ENCODE results near the gene KPNA2. TPM values are rescaled to one million over a fixed set of nuclear protein-coding genes. Genes with fewer than 3 reads are reported as not detected.
"Not testable (repeated sequence)": the region's sequence is repeated elsewhere in the genome, so short reads cannot be mapped to it uniquely, and the experiment has no call there.

The KPNA2 gene
- total and polyA plus RNA-seq, 7 experiments from 2014 or later, result 8.4 to 161 (median 18.7) TPM

DNA sequence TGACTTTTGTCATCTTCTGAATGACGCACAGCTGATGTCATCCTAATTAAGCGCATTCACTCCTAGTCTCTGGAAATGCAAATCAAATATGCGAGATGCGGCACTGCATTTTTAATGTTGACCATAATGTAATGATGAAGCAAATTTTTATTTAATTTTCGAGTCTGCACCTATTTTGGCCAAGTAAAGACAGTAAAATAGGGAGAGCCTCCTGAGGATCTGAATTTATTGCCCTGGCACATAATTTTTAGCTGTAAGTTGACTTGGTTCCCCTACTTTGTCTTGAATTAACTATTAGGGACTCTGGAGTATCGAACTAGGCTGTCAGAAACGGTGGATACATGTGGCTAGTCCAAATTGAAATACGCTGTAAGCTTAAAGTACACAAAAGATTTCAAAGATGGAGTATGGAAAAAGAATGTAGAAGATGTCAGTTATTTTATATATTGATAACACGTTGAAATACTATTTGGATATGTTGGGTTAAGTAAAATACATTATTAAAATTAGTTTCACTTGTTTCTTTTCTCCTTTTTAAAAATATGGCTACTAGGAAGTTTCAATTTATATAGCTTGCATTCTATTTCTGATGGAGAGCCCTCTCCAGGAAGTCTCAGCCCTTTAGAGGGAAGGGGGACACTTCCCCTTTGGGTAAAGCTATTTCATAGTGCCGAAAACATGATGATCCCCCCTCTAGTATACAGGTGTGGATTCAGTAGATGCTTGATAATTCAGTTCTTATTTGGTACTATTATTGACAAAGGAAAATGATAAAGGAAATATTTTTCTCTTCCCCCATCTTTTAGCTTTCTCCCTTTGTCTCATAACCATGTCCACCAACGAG, 991 bp downstream of the KPNA2 start:
- H3K36me3 ChIP-seq (ENCODE audit: control insufficient read depth in 2 of 3, insufficient read depth in 3 of 3, low read length in 3 of 3), result peaks cover 0 to 32% (median 4%) of the 10 kb centered on the region in 3 experiments
- Mint-ChIP-seq H3K36me3 (peaks cover 0 to 15% (median 0%) of the 10 kb centered on the region in 5 donors), H3K4me3 (peak overlapping the region; percentile 83 to 97 (median 91)), H3K9me3 (peaks cover 0 to 5% (median 0%) of the 10 kb centered on the region in 11 donors), H3K4me1 (peaks cover 6 to 32% (median 15%) of the 10 kb centered on the region in 7 donors), H3K27me3 (peaks cover 0 to 3% (median 0%) of the 10 kb centered on the region in 5 donors), H3K27ac (peak overlapping the region; percentile 83 to 97 (median 92))
- H3K9me3 ChIP-seq (ENCODE audit: control insufficient read depth in 2 of 3, low read length in 3 of 3), result no peaks in the 10 kb centered on the region
- ChIA-PET CTCF (interaction anchor here (0.5 to 1.2 kb wide), 4 partner anchors 24 to 424 kb away, joined by 3 to 7 read pairs (median 4); no protein-coding TSS in a partner anchor), POLR2A (interaction anchor here (0.5 to 1.3 kb wide), 5 partner anchors 16 to 450 kb away, joined by 3 read pairs; partner anchors contain the start of gene AMZ2)
- peak overlapping the region; percentile 71 for H3K4me3 ChIP-seq (ENCODE audit: low read length)
- no peak for DNase-seq
- no peak for ATAC-seq
- H3K4me1 ChIP-seq (ENCODE audit: control insufficient read depth in 2 of 2, insufficient read depth in 2 of 2, low read length in 2 of 2), result peaks cover 8 to 16% of the 10 kb centered on the region in 2 donors
- no peaks in the 10 kb centered on the region for H3K27me3 ChIP-seq (ENCODE audit: control insufficient read depth in 2 of 2, insufficient read depth in 2 of 2, low read length in 2 of 2)
- intact Hi-C loops (cut with micrococcal nuclease), result loop anchor here (5.0 to 10.0 kb wide), 5 partner anchors 209 to 1376 kb away; partner anchors contain the start of genes BPTF (in 1 of the 2), HELZ (in 1 of the 2), MAP2K6 (in 1 of the 2) and PITPNC1 (in 1 of the 2)
- H3K27ac ChIP-seq (ENCODE audit: low read depth, low read length), result peak overlapping the region; percentile 91

DNA sequence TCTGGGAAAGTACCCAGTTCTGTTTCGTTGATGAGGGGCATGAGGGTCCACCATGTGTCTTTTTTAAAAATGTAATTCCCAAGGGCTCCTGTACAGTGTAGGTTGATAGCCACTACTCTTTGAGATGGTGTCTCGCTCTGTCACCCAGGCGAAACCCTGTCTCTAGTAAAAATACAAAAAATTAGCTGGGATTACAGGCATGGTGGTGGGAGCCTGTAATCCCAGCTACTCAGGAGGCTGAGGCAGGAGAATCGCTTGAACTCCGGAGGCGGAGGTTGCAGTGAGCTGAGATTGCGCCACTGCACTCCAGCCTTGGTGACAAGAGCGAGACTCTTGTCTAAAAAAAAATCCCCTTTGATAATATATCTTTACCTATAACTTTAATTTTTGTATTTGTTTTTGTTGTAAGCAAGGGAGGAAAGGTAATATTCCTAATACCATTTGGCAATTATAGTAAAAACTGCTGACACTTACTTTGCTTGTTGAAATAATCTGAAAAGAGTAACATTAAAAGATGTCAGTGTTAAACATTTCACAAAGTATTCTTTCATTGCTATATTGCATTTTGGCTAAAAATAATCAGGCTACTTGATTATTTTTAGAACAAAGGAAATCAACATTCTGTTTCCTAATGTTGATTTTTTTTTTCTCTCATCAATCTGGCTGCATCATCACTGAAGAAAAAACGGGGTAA, 11.8 kb downstream of the KPNA2 start:
- DNase-seq (no peak), ATAC-seq (no peak)
- intact Hi-C loops (cut with micrococcal nuclease), result no loop called here
- peaks cover 0 to 4% (median 0%) of the 10 kb centered on the region in 7 donors for H3K4me1 Mint-ChIP-seq
- no peaks in the 10 kb centered on the region for H3K27me3 ChIP-seq (ENCODE audit: control insufficient read depth in 2 of 2, insufficient read depth in 2 of 2, low read length in 2 of 2)
- no peak overlapping the region for H3K4me3 ChIP-seq (ENCODE audit: low read length)
- ChIA-PET CTCF (interaction anchor here (0.5 kb wide), 1 partner anchor 62 kb away, joined by 3 read pairs; no protein-coding TSS in a partner anchor), POLR2A (no interaction called here)
- no peak overlapping the region for H3K27ac ChIP-seq (ENCODE audit: low read depth, low read length)
- H3K9me3 Mint-ChIP-seq, result no peaks in the 10 kb centered on the region
- peaks cover 6 to 27% (median 24%) of the 10 kb centered on the region in 5 donors for H3K36me3 Mint-ChIP-seq
- H3K27me3 Mint-ChIP-seq, result no peaks in the 10 kb centered on the region
- no peak overlapping the region for H3K4me3 Mint-ChIP-seq
- H3K9me3 ChIP-seq (ENCODE audit: control insufficient read depth in 2 of 3, low read length in 3 of 3), result no peaks in the 10 kb centered on the region
- H3K4me1 ChIP-seq (ENCODE audit: control insufficient read depth in 2 of 2, insufficient read depth in 2 of 2, low read length in 2 of 2), result no peaks in the 10 kb centered on the region
- H3K36me3 ChIP-seq (ENCODE audit: control insufficient read depth in 2 of 3, insufficient read depth in 3 of 3, low read length in 3 of 3), result peaks cover 0 to 37% (median 0%) of the 10 kb centered on the region in 3 experiments
- no peak overlapping the region for H3K27ac Mint-ChIP-seq

DNA sequence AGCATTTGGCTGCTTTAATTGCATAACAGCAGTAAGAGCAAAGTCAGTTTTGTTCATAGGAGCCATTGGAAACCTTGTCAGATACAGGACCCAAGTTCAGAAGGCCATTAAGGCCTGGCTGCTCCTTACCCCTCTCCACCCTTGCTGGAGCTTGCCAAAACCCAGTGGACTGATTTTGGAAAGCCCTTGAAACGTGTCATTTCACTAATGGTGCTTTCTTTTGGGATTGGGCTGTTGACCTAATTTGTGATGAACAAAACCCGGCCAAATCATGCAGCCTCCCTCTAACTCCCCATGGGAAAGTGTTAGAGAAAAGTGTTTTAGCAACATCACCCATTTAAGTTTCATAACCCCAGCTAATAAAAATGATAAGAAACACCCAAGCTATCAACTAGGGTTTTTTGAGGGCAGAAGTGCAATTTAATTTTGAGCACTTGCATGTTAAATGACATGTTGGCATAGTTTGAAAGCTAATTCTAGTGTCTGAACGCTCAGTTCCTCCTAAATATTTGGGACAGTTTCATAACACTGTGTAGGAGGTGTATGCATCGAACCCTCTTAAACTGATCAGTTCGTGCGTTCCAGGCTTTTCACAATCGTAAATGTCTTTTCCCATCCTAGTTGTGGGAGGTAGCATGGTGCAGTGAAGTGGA, 12.5 kb downstream of the KPNA2 start:
- H3K4me1 Mint-ChIP-seq; H3K27me3 ChIP-seq (ENCODE audit: control insufficient read depth in 2 of 2, insufficient read depth in 2 of 2, low read length in 2 of 2); CTCF ChIA-PET; DNase-seq; H3K27me3 Mint-ChIP-seq; POLR2A ChIA-PET; intact Hi-C loops (cut with micrococcal nuclease); H3K9me3 ChIP-seq (ENCODE audit: control insufficient read depth in 2 of 3, low read length in 3 of 3); H3K27ac Mint-ChIP-seq; ATAC-seq; H3K9me3 Mint-ChIP-seq; H3K4me1 ChIP-seq (ENCODE audit: control insufficient read depth in 2 of 2, insufficient read depth in 2 of 2, low read length in 2 of 2); H3K4me3 Mint-ChIP-seq; H3K27ac ChIP-seq (ENCODE audit: low read depth, low read length); H3K4me3 ChIP-seq (ENCODE audit: low read length): not testable (repeated sequence)
- H3K36me3 ChIP-seq (ENCODE audit: control insufficient read depth in 2 of 3, insufficient read depth in 3 of 3, low read length in 3 of 3), result peaks cover 0 to 31% (median 0%) of the 10 kb centered on the region in 3 experiments
- peaks cover 6 to 23% (median 21%) of the 10 kb centered on the region in 5 donors for H3K36me3 Mint-ChIP-seq

DNA sequence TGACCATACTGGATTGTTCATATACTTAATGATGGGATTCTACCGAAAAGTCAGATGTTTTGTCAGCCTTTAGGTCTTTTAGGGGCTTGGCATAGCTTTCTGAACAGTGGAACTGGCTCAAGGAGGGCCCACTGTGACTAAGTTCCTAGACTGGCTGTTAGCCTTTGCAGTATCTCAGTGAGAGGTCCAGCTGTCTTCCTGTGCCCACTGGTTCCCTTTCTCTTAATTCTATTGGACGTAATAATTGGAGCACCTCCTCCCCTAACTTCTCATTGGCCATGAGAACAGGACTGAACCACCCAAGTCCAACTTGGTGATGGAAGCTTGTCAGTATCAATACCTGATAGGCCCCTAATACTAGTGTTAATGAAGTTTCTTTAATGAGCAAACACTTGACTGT, 13.5 kb downstream of the KPNA2 start:
- no peaks in the 10 kb centered on the region for H3K9me3 ChIP-seq (ENCODE audit: control insufficient read depth in 2 of 3, low read length in 3 of 3)
- peaks cover 0 to 5% (median under 1%) of the 10 kb centered on the region in 7 donors for H3K4me1 Mint-ChIP-seq
- H3K4me3 ChIP-seq (ENCODE audit: low read length), result no peak overlapping the region
- no peak overlapping the region for H3K4me3 Mint-ChIP-seq
- CTCF ChIA-PET, result no interaction called here
- no peaks in the 10 kb centered on the region for H3K27me3 Mint-ChIP-seq
- H3K27ac Mint-ChIP-seq, result peak overlapping the region in 1 of 9 donors; percentile 32
- no peaks in the 10 kb centered on the region for H3K27me3 ChIP-seq (ENCODE audit: control insufficient read depth in 2 of 2, insufficient read depth in 2 of 2, low read length in 2 of 2)
- H3K36me3 Mint-ChIP-seq, result peaks cover 6 to 16% (median 14%) of the 10 kb centered on the region in 5 donors
- peaks cover 0 to 21% (median 0%) of the 10 kb centered on the region in 3 experiments for H3K36me3 ChIP-seq (ENCODE audit: control insufficient read depth in 2 of 3, insufficient read depth in 3 of 3, low read length in 3 of 3)
- ATAC-seq (no peak), DNase-seq (no peak)
- POLR2A ChIA-PET, result no interaction called here
- no peak overlapping the region for H3K27ac ChIP-seq (ENCODE audit: low read depth, low read length)
- H3K4me1 ChIP-seq (ENCODE audit: control insufficient read depth in 2 of 2, insufficient read depth in 2 of 2, low read length in 2 of 2), result no peaks in the 10 kb centered on the region
- intact Hi-C loops (cut with micrococcal nuclease), result no loop called here
- H3K9me3 Mint-ChIP-seq, result no peaks in the 10 kb centered on the region

DNA sequence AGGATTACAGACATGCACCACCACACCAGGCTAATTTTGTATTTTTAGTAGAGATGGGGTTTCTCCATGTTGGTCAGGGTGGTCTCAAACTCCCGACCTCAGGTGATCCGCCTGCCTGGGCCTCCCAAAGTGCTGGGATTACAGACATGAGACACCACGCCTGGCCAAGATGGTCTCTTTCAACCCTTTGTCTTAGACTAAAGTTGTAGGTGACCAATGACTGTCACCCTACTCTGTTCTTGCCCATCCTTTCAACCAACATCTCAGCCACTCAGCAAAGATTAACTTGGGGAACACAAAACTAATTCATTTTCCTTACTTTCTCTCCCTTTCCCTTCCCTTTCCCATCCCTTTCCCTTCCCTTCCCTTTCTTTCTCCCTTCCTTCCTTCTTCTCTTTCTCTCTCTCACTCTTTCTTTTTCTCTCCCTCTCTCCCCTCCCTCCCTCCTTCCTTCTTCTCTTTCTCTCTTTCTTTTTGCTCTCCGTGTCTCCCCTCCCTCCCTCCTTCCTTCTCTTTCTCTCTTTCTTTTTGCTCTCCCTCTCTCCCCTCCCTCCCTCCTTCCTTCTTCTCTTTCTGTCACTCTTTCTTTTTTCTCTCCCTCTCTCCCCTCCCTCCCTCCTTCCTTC, 14.4 kb downstream of the KPNA2 start:
- H3K4me3 ChIP-seq (ENCODE audit: low read length); H3K27me3 ChIP-seq (ENCODE audit: control insufficient read depth in 2 of 2, insufficient read depth in 2 of 2, low read length in 2 of 2); intact Hi-C loops (cut with micrococcal nuclease); H3K27ac Mint-ChIP-seq; H3K9me3 ChIP-seq (ENCODE audit: control insufficient read depth in 2 of 3, low read length in 3 of 3); ATAC-seq; H3K4me3 Mint-ChIP-seq; POLR2A ChIA-PET; H3K4me1 Mint-ChIP-seq; DNase-seq; H3K4me1 ChIP-seq (ENCODE audit: control insufficient read depth in 2 of 2, insufficient read depth in 2 of 2, low read length in 2 of 2); CTCF ChIA-PET; H3K27me3 Mint-ChIP-seq; H3K27ac ChIP-seq (ENCODE audit: low read depth, low read length); H3K9me3 Mint-ChIP-seq: not testable (repeated sequence)
- H3K36me3 Mint-ChIP-seq, result peaks cover 6 to 11% (median 6%) of the 10 kb centered on the region in 5 donors
- H3K36me3 ChIP-seq (ENCODE audit: control insufficient read depth in 2 of 3, insufficient read depth in 3 of 3, low read length in 3 of 3), result peaks cover 0 to 12% (median 0%) of the 10 kb centered on the region in 3 experiments

All from naive thymus-derived CD4-positive, alpha-beta T cell (primary cell).